ENCODE data around the gene ME1. TPM values are rescaled to one million over a fixed set of nuclear protein-coding genes. Genes with fewer than 3 reads are reported as not detected.

Gene ME1
- total RNA-seq, 2 donors from 2014 or later = 7.5 to 15.4 TPM

DNA sequence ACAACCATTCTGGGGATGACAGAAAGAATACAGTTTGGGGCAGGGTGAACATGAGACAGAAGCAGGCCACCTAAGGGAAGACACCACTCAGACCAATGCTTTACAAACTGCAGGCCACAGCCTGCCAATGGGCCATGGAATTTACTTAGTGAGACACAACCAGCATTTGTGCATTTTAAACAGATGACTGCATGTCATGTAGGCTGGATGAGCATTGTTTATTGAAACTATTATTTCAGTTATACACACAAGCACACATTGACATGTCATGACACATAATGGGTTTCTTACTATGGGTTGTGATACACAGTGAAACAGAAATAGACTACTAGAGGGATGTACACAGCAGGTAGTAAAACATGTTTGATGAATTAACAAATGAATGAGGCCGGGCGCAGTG lies 245.8 kb downstream of the ME1 start:
- H3K9me3 Mint-ChIP-seq = no peaks in the 10 kb centered on the region
- H3K27me3 Mint-ChIP-seq (ENCODE audit: insufficient read depth) = no peaks in the 10 kb centered on the region
- H3K36me3 Mint-ChIP-seq (ENCODE audit: low read depth) = peaks cover 70% of the 10 kb centered on the region

DNA sequence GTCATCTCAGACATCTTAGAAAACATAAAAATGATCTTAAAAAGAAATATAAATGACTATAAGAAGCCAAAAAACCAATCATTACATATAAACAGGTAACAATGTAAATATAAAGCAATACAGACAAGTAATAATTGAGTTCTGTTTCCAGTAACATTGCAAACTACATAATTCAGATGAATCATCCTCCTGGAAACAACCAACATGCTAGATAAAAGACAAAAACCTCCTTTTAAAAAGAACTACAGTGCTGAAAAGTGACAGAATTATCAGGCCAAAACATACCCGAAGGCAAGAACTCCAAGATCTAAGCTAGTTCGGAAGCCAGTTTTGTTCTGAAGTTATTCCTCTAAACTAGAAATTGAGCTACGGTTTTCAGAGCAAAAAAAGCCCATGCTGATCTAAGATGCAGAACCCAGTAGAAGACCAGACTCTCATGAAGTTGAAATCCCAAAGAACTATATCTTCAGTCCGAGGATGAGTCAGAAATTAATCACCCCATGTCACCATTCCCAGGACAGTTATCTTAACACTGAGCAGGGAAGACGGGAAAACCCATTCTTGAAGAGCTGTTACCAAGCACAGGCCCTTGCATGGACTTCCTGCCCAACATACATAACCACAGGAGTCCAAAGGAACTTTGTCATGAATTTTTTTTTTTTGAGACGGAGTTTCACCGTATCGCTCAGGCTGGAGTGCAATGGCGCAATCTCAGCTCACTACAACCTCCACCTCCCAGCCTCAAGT lies 247.6 kb downstream of the ME1 start:
- Mint-ChIP-seq H3K27ac (peak overlapping the region; percentile 20), H3K36me3 (ENCODE audit: low read depth) (peaks cover 64% of the 10 kb centered on the region)

More for the DNA sequence above, 245.8 kb downstream of the ME1 start:
- no peaks in the 10 kb centered on the region for H3K27me3 ChIP-seq (ENCODE audit: control insufficient read depth, insufficient read depth, low read length, poor library complexity, severe bottlenecking)
- no peak overlapping the region for H3K4me3 Mint-ChIP-seq
- no peaks in the 10 kb centered on the region for H3K9me3 ChIP-seq (ENCODE audit: control insufficient read depth, low read length)
- H3K27ac ChIP-seq (ENCODE audit: low read depth, low read length) = no peak overlapping the region
- no peak overlapping the region for H3K27ac Mint-ChIP-seq
- no peak overlapping the region for H3K9ac ChIP-seq (ENCODE audit: extremely low read depth, low read length, poor library complexity, severe bottlenecking)
- no peak overlapping the region for H3K4me3 ChIP-seq (ENCODE audit: low read length)
- TF ChIP-seq, protein P1, sequence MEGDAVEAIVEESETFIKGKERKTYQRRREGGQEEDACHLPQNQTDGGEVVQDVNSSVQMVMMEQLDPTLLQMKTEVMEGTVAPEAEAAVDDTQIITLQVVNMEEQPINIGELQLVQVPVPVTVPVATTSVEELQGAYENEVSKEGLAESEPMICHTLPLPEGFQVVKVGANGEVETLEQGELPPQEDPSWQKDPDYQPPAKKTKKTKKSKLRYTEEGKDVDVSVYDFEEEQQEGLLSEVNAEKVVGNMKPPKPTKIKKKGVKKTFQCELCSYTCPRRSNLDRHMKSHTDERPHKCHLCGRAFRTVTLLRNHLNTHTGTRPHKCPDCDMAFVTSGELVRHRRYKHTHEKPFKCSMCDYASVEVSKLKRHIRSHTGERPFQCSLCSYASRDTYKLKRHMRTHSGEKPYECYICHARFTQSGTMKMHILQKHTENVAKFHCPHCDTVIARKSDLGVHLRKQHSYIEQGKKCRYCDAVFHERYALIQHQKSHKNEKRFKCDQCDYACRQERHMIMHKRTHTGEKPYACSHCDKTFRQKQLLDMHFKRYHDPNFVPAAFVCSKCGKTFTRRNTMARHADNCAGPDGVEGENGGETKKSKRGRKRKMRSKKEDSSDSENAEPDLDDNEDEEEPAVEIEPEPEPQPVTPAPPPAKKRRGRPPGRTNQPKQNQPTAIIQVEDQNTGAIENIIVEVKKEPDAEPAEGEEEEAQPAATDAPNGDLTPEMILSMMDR (conservative IDR thresholded peaks at IDR 0.05) = no peak
- DNase-seq = no peak
- 96 to 100% methylated on average over 2 of the region's 2 CpGs for WGBS, 2 experiments (ENCODE audit: insufficient coverage in 1 of 2, insufficient read length in 1 of 2)
- H3K36me3 ChIP-seq (ENCODE audit: control insufficient read depth, insufficient read depth, low read length) = peaks cover 92% of the 10 kb centered on the region
- H3K4me1 Mint-ChIP-seq = peaks cover 17% of the 10 kb centered on the region
- peaks cover 2% of the 10 kb centered on the region for H3K4me1 ChIP-seq (ENCODE audit: control insufficient read depth, insufficient read depth, low read length)

DNA sequence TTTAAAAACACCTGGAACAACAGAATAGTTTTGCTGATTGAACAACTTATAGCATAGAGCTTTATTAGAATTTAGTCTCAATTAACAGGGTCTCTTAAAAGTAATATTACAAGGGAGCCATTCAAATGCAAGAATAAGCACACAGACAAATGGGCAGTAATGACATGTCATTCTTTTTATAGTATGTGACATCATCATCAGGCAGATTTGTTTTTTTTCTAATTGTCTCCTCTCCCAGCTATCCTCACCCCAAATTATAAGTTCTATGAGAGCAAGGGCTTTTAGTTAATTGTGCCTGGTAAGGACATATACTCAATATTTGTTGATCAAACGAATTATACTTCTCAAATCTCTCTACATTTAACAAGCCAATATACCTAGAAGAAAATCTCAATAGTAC lies 248.7 kb downstream of the ME1 start:
- Mint-ChIP-seq H3K36me3 (ENCODE audit: low read depth) (peaks cover 66% of the 10 kb centered on the region), H3K9me3 (no peaks in the 10 kb centered on the region), H3K4me3 (no peak overlapping the region), H3K27ac (no peak overlapping the region), H3K4me1 (no peaks in the 10 kb centered on the region), H3K27me3 (ENCODE audit: insufficient read depth) (no peaks in the 10 kb centered on the region)
- H3K27me3 ChIP-seq (ENCODE audit: control insufficient read depth, insufficient read depth, low read length, poor library complexity, severe bottlenecking) = no peaks in the 10 kb centered on the region
- no peak overlapping the region for H3K4me3 ChIP-seq (ENCODE audit: low read length)
- no peak overlapping the region for H3K27ac ChIP-seq (ENCODE audit: low read depth, low read length)
- H3K4me1 ChIP-seq (ENCODE audit: control insufficient read depth, insufficient read depth, low read length) = no peaks in the 10 kb centered on the region
- no peak overlapping the region for H3K9ac ChIP-seq (ENCODE audit: extremely low read depth, low read length, poor library complexity, severe bottlenecking)
- H3K36me3 ChIP-seq (ENCODE audit: control insufficient read depth, insufficient read depth, low read length) = peaks cover 90% of the 10 kb centered on the region
- no peaks in the 10 kb centered on the region for H3K9me3 ChIP-seq (ENCODE audit: control insufficient read depth, low read length)
- TF ChIP-seq, protein P1 (conservative IDR thresholded peaks at IDR 0.05) = no peak
- 90% methylated on average over 1 of the region's 1 CpG; no CpG with 5 or more reads in 1 of the 2 experiments for WGBS, 2 experiments (ENCODE audit: insufficient coverage in 1 of 2, insufficient read length in 1 of 2)
- DNase-seq = no peak

More for the DNA sequence above, 247.6 kb downstream of the ME1 start:
- Histone ChIP-seq H3K9ac (ENCODE audit: extremely low read depth, low read length, poor library complexity, severe bottlenecking) (no peak overlapping the region), H3K27ac (ENCODE audit: low read depth, low read length) (no peak overlapping the region), H3K4me3 (ENCODE audit: low read length) (no peak overlapping the region), H3K27me3 (ENCODE audit: control insufficient read depth, insufficient read depth, low read length, poor library complexity, severe bottlenecking) (no peaks in the 10 kb centered on the region), H3K9me3 (ENCODE audit: control insufficient read depth, low read length) (no peaks in the 10 kb centered on the region), H3K4me1 (ENCODE audit: control insufficient read depth, insufficient read depth, low read length) (no peaks in the 10 kb centered on the region), H3K36me3 (ENCODE audit: control insufficient read depth, insufficient read depth, low read length) (peaks cover 89% of the 10 kb centered on the region)
- peaks cover 1% of the 10 kb centered on the region for H3K4me1 Mint-ChIP-seq
- H3K9me3 Mint-ChIP-seq = no peaks in the 10 kb centered on the region
- TF ChIP-seq, protein P1 (conservative IDR thresholded peaks at IDR 0.05) = no peak
- no peak for DNase-seq
- 90 to 94% methylated on average over 7 to 9 of the region's 9 CpGs for WGBS, 2 experiments (ENCODE audit: insufficient coverage in 1 of 2, insufficient read length in 1 of 2)
- no peaks in the 10 kb centered on the region for H3K27me3 Mint-ChIP-seq (ENCODE audit: insufficient read depth)
- H3K4me3 Mint-ChIP-seq = no peak overlapping the region
